DOHH2 (cell line): ENCODE data around the gene PKD1.

ENCODE experiments used
- EZH2phosphoT487 ChIP-seq: fragments of 200-600 bp; sonication (generic); IDR thresholded peaks from 2 replicates; pipeline ENCODE4 v1.6.1; 2017; ENCODE audit warnings: borderline replicate concordance, mild to moderate bottlenecking, antibody characterized with exemption, low read length, moderate library complexity, mixed read lengths
- TF ChIP-seq, protein P1 (sequence below): fragments of 200-600 bp; sonication (generic); IDR thresholded peaks from one replicate; pipeline ENCODE4 v1.5.1; 2014; ENCODE audit warnings: antibody characterized with exemption, mild to moderate bottlenecking, low read depth, low read length; ENCODE audit not compliant: poor library complexity, severe bottlenecking

DNA sequence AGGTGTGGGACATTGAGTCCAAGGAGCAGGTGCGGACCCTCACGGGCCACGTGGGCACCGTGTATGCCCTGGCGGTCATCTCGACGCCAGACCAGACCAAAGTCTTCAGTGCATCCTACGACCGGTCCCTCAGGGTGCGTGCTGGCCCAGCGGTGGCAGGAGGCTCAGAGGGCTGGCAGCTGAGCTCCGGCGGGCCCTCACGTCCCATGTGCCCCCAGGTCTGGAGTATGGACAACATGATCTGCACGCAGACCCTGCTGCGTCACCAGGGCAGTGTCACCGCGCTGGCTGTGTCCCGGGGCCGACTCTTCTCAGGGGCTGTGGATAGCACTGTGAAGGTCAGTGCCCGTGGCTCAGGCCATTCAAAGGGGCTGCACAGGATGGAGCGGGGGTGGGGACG is 40.3 kb upstream of the PKD1 start:
- TF ChIP-seq, protein P1, sequence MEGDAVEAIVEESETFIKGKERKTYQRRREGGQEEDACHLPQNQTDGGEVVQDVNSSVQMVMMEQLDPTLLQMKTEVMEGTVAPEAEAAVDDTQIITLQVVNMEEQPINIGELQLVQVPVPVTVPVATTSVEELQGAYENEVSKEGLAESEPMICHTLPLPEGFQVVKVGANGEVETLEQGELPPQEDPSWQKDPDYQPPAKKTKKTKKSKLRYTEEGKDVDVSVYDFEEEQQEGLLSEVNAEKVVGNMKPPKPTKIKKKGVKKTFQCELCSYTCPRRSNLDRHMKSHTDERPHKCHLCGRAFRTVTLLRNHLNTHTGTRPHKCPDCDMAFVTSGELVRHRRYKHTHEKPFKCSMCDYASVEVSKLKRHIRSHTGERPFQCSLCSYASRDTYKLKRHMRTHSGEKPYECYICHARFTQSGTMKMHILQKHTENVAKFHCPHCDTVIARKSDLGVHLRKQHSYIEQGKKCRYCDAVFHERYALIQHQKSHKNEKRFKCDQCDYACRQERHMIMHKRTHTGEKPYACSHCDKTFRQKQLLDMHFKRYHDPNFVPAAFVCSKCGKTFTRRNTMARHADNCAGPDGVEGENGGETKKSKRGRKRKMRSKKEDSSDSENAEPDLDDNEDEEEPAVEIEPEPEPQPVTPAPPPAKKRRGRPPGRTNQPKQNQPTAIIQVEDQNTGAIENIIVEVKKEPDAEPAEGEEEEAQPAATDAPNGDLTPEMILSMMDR, result no peak
- no peak for TF ChIP-seq EZH2phosphoT487
